ENCODE results near the gene COL4A2. TPM values are rescaled to one million over a fixed set of nuclear protein-coding genes. Genes with fewer than 3 reads are reported as not detected.

COL4A2 gene
- polyA plus RNA-seq, 2 of the 4 experiments (the other 2 are of a cell fraction): 46.9 to 119 TPM

- TF ChIP-seq CHD2 (IDR thresholded peaks at IDR 0.05; ENCODE audit: low read length, partially characterized antibody) (no peak), TP53 (CRISPR knock-in tag; IDR thresholded peaks at IDR 0.05) (no peak), CTCF (IDR thresholded peaks at IDR 0.05) (peak; percentile 70), CEBPB (IDR thresholded peaks at IDR 0.05) (peak; percentile 50 to 73; a peak in 3 of 4 replicates), EP300 (IDR thresholded peaks at IDR 0.05) (peak; percentile 60 to 70; a peak in 2 of 5 replicates), GATA3 (IDR thresholded peaks at IDR 0.05; ENCODE audit: borderline replicate concordance) (peak; percentile 72; the same call in 1 of the 2 replicates), HOXB13 (CRISPR knock-in tag; IDR thresholded peaks at IDR 0.05; ENCODE audit: low read depth) (0 out of 2 replicates have a peak, but pooled peaks have one; percentile 17), FOSL2 (IDR thresholded peaks at IDR 0.05) (peak; percentile 76), FOSL2 (CRISPR knock-in tag; IDR thresholded peaks at IDR 0.05) (peak; percentile 90), ZC3H11A (IDR thresholded peaks at IDR 0.05) (no peak), NFE2L2 (conservative IDR thresholded peaks at IDR 0.05; ENCODE audit: low read length) (peak; percentile 60; the same call in 1 of the 2 replicates), ZNF302 (CRISPR knock-in tag; IDR thresholded peaks at IDR 0.05) (no peak), RAD21 (conservative IDR thresholded peaks at IDR 0.05 in 1 of 2, IDR thresholded peaks at IDR 0.05 in 1 of 2) (peak; percentile 77 to 83), MAZ (IDR thresholded peaks at IDR 0.05; ENCODE audit: borderline replicate concordance, low read depth, low read length) (no peak), MAFK (IDR thresholded peaks at IDR 0.05; ENCODE audit: partially characterized antibody) (peak; percentile 90), SMC3 (IDR thresholded peaks at IDR 0.05) (peak; percentile 92), NPAS2 (CRISPR knock-in tag; IDR thresholded peaks at IDR 0.05; ENCODE audit: borderline replicate concordance) (no peak), JUN (IDR thresholded peaks at IDR 0.05) (peak; percentile 45 to 55; a peak in 1 of 5 replicates), HOXB5 (CRISPR knock-in tag; IDR thresholded peaks at IDR 0.05) (0 out of 2 replicates have a peak, but pooled peaks have one; percentile 26)
These were observed 105.2 kb downstream of the COL4A2 start (continued) for GRCh38 chr13:110412132-110412914.

- H3K4me3 ChIP-seq: no peak overlapping the region
- H3K27ac ChIP-seq: peak overlapping the region; percentile 73 to 92
- H3K4me2 ChIP-seq: peak overlapping the region; percentile 55; the same call in 1 of the 3 replicates
- no peak for FAIRE-seq
- H3K4me1 ChIP-seq: peaks cover 36% of the 10 kb centered on the region
- CTCF ChIA-PET: interaction anchor here (0.6 to 1.6 kb wide), 19 partner anchors 7 to 196 kb away, joined by 3 to 12 read pairs (median 4); partner anchors contain the start of genes COL4A1 and COL4A2
- H3K9me3 ChIP-seq: no peaks in the 10 kb centered on the region
- ATAC-seq: no peak
- POLR2A ChIA-PET: interaction anchor here (1.3 kb wide), 1 partner anchor 107 kb away, joined by 5 read pairs; the partner anchor contains the start of gene COL4A1
- DNase-seq (ENCODE audit: low read depth in 1 of 2, low spot score in 1 of 2): no peak
- WGBS (ENCODE audit: missing lambda C conversion rate): 87% methylated on average over 17 of the region's 17 CpGs
- TF ChIP-seq TP53 (CRISPR knock-in tag; IDR thresholded peaks at IDR 0.05) (no peak), ZNF302 (CRISPR knock-in tag; IDR thresholded peaks at IDR 0.05) (no peak), REST (IDR thresholded peaks at IDR 0.05) (no peak), MAFK (IDR thresholded peaks at IDR 0.05; ENCODE audit: partially characterized antibody) (no peak), POLR2A (IDR thresholded peaks at IDR 0.05; ENCODE audit: low read length) (no peak), KDM1A (IDR thresholded peaks at IDR 0.05; ENCODE audit: low read depth) (no peak), USF2 (IDR thresholded peaks at IDR 0.05) (no peak), EHMT2 (IDR thresholded peaks at IDR 0.05; ENCODE audit: low read depth) (no peak), HOXB5 (CRISPR knock-in tag; IDR thresholded peaks at IDR 0.05) (no peak), SMC3 (IDR thresholded peaks at IDR 0.05) (no peak), ELK1 (IDR thresholded peaks at IDR 0.05; ENCODE audit: low read depth, low read length) (no peak), CHD2 (IDR thresholded peaks at IDR 0.05; ENCODE audit: low read length, partially characterized antibody) (no peak), MYC (IDR thresholded peaks at IDR 0.05; ENCODE audit: borderline replicate concordance, low read length) (no peak), KDM5A (IDR thresholded peaks at IDR 0.05) (no peak), SREBF2 (IDR thresholded peaks at IDR 0.05) (no peak)
These were observed 106.1 kb downstream of the COL4A2 start for GRCh38 chr13:110413016-110413675.
